HK-2 (cell line): ENCODE results near the gene ONECUT1.

Source experiments
- DNase-seq: peaks from one replicate; pipeline ENCODE4 v3.0.0-alpha.2; 2018; ENCODE audit not compliant: unreplicated experiment

The ONECUT1 gene

DNA sequence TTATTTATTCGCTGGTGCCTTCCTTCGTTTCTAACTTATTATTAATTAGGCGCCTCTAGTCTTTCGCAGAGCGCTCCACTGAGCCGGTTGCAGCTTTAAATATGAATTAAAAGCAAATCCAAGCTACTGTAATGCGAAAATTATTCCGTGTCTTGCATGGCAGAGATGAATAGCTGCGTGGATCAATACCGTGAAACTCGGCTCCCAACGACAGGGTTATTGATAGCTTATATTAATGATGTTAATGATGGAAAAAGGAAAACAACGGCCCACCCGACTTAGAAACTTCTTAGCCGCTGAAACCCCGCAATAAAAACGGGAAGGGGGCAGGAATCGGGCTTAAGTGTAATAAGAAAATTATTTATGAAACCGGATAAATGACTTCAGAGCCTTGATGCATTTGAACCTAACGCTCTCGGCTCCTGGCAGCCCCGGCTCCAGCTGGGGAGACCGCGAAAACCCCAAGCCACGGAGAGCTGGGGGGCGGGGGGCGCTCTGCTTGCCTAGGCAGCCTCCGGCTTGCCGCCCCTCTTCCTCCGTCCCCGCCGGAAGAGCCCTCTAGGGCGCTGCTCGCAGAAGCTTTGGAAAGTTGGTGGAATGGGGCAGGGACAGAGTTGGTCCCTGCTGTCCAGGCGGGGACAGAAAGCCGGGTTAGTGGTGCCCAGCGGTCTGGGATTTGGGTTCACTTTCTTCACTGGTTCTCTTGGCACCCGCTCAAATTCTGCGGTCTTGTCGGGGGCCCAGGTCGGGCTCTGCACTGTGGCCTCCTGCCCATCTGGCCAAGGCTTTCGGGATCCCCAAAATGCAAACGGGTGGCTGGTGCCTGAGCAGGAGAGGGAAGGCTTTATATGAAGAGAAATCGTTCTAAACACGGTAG is 7.7 kb upstream of the ONECUT1 start:
- no peak for DNase-seq

DNA sequence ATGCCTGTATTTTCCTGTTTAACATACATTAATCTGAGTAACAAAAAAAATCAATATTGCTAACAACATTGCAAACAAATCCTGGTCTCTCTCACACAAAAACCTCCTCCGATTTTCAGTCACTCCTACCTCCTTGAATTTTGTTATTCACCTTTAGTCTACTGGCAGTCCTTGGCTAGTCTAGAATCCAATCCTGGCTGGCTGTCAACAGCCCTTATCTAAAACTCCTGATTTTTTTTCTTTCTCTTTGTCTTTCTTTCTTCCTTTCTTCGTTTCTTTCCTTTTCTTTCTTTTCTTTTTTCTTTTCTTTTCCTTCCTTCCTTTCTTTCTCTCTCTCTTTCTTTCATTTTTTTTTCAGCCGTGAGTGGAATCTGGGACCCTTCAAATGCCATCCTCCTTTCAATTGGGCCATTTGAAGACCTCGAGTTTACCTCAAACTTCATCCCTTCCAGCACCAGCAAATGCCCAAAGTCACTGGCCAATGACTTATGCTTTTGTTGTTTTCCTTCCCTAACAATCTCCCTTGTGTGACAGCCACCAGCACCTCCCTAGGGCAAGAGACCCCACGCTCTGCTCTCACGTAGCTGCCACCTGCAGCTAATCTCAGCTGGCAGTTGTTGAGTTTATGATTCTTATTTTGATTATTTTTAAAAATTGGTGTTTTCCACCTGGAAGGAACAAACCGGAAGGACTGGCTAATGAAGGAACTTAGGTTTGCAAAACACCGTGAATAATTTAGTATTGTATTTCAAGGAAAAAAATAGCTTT is 6.8 kb upstream of the ONECUT1 start:
- no peak for DNase-seq

DNA sequence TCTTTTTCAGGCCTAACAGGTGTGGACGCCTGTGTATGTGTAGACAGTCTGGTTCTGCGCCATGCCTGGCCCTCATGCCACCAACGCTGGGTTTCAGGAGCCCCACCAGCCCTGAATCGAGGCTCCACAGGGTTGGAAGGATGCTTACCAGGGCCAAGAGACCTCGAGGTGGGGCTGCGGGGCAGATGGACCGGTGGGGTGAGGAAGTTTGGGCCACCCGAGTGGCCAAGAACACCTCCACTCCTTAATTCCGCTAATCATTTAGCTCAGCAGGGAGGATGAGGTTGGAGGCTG is 6.0 kb upstream of the ONECUT1 start:
- DNase-seq: no peak

DNA sequence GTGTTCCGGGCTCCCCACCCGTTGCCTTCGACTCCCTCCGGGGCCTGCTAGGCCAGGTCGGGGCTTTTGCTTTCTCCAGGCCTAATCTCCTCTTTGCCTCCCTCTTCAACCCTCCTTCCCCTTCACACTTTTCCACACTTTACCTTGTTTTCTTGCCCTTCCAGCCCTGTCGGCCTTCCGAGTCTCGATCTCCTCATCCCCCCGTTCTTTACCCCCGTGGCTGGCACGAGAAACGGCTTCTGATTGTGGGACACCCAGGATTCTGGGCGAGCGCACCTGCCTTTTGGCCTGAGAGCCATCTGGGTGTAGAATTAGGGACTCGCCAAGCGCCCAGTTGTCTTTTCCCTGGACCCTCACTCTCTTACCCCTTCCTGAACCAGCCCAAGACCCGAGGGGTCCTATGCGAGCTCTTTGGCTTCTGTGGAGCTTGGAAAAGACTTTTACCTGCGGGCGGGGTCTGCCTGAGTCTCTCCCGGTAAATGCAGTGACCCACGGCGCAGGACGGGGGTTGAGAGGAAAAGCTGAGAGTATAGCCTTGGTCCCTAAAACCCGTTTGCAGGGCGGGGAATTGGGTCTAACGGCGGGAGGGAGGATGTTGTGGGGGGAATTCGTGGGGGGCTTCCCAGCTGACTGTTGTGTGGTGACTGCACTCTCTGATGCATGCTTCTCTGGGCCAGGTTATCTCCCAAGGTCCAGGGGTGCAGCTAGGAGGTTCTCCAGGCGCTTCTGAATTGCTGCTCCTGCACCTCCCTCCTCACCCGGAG is 5.5 kb upstream of the ONECUT1 start:
- DNase-seq: no peak

DNA sequence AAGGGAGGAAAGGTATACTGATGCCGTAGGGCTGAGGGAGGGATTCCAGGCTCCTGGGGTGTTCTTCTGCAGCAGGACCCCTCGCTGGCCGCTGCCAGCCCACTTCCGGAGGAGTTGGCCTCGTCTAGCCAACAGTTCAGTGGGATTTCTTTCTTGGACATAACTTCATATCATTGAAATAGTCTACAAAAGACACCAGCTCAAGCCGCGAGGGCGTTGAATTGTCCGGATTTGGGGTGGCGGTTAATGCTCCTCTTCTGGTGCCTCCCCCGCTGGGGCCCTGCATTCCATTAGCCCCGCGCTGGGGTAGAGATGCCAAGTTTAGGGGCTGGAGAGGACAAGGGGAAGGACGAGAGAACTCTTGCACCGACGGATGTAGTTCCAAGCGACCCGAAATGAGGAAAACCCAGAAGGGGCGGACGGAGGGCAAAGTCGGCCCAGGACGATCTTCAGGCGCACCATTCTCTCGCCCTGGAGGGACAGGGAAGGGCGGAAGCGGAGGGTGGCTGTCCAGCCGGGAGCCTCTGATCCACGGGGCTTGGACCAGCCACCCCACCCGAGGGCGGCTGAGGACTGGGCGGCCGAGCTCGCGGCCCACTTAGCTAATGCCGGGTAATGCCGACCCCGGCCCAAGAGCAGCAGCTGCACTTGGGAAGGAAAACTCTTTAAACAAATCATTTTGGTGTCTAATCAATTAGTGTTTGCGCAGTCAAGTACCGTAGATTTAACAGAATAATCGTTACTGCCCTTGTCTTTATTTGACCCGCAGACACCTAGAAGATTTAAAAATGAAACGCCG is 4.7 kb upstream of the ONECUT1 start:
- no peak for DNase-seq

DNA sequence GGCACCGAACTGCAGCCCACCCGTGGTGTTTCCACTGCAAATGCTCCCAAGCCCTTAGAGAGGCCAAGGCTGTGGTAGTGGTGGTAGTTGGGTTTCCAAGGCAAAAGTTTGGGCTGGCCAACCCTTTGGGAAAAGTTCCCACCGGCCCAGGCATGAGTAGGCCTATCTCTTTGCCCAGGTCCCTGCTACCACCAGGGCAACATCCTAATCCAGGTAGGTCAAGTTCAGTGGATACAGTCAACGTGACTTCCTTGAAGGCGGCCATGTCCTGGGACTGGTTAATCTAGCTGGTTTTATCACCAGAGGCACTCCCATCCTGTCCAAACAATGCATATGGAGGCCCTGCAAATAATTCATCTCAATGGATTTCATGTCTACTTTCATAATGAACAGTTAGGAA is 1.6 kb upstream of the ONECUT1 start:
- no peak for DNase-seq

DNA sequence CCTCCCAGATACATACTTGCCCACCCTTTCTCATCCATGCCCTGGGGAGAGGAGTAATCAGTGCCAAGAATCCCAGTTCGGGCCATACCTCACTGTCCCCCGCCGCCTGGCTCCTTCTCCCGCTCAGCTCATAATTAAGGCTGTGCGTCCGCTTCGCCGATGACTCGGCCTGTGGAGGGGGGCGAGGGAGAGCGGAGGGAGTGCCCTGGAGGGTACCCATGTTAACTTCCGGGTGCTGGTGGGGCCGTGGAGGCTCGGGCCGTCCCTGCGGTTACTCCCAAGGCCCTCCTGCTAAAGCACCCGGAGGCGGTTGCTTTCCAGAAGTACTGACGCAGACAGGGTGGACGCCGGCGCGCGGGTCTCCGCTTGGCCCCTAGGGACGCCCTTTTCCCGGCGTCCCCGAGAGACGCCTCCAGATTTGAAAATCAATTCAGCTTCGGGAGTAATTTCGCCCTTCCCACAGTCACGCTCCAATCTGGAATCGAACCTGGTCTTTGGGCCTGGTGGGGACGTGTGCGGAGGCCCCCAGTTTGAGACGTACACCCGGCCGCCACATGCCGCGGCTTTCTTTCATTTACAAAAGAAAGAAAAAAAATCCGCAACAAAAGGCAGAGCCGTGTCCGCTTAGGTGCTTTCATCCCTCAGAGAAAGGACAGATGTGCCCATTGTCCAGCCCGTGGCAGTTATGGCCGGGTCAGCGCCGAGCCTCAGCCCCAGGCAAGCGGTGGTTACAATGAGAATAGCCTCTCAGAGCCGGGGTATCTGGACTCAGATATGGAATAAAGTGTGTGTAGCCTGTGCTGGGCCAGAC is 1.0 kb upstream of the ONECUT1 start:
- DNase-seq: no peak

DNA sequence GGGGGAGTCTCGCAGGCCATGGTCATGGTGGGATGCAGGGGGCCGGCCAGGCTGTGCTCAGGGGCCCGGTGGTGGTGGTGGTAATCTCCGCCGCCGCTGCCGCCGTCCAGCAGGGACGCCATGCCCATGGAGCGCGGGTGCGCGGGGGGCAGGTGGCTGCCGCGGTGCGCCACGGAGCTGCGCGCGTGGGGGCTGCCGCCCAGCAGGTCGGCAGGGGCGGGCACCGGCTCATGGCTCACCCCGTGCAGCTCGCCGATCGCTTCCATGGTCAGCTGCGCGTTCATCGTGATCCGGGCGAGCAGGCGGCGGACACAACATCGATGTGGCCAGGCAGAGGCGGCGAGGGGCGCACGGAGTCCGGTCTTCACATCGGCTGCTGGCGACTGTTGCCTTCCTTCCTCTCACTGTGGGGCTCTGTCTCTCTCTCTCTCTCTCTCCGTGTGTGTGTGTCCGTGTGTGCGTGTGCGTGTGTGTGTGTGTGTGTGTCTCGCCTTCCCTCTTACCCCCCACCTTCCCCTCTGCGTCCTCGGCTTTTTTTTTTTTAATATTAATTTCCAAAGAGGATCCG is 451 bp downstream of the ONECUT1 start:
- peak; percentile 14 for DNase-seq

DNA sequence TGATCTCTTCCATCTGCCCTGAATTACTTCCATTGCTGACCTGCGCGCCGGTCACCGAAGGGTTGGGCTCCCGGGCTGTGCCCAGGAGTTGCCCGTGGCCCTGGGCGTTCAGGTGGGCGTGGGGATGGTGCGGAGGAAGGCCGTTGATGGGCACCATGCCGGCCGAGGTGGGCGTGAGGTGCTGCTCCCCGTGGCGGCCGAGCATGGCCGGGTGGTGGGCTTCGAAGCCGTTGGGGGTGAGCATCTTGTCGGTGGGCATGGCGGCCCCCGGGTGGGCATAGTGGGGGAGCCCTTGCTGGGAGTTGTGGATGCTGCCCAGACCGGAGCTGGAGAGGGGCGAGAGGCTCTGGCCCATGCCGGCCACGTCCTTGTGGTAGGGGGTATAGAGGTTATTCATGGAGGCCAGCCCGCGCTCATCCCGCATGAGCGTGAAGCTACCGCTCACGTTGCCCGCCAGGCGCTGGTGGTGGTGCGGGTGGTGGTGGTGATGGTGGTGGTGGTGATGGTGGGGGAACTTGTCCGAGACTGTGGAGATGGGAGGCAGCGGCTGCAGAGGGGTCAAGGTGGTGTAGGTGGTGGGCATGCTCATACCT is 1.0 kb downstream of the ONECUT1 start:
- no peak for DNase-seq

DNA sequence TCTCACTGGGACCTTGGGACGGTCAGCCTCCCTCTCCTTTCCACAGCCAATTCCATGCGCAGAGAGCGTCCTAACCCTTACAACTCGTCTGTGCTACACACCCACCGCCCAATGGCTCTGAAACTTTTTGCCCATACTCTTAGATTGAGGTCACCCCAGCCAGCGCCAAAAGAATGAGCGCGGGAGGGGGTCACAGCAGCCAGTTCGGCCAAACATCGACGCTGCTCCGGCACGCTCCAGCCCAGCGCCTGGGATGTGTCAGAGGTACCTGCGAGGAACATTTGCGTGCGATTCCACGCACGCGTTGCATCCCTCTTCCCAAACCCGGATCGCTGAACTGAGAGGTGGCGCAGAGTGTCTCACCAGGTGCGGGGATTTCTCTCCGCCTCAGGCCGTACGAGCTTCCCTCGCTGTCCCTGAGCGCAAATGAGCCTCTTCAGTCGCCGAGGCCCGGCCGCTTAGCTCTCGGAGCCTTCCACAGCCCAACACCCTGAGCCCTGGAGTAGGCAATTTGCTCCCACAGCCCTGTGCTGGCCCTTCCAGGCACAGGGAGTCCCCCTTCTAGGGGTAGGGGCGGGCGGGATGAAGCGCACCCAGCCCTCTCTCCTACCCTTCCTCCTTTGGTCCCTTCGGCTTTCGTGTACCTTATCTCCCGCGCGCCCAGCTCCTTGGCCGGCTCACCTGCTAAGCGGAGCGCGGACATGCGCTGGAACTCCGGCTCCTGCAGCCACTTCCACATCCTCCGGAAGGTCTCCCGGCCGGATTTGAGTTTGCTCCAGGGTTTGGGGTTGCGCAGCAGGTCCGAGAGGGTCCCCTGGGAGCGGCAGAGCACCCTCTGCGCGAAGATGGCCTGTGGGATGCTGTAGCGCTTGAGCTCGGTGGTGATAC is 1.8 kb downstream of the ONECUT1 start:
- no peak for DNase-seq

DNA sequence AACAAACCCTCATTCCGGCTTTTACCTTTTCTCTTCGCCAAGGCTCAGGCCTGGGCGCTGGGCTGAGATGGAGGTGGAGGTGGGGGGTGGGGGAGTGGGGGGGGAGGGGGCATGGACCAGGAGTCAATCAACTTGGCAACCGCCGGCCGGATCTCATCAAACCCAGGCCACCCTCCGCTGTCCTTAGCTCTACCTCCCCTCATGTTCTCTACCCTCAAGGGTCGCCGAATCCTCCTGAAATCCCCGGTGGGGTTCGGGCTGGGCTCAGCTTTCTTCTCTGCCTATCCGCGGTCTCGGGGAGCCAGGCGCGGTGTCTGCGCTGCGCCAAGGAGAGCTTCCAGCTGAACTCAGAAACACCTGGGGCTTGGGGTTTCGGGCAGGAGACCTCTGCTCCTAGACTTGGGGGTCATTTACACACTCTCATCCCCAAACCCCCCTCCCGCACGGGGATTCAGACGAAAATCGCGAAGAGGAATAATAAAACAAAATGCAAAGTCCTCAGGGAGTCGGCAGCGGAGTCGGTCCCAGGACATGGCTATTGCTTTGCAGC is 2.5 kb downstream of the ONECUT1 start:
- no peak for DNase-seq

DNA sequence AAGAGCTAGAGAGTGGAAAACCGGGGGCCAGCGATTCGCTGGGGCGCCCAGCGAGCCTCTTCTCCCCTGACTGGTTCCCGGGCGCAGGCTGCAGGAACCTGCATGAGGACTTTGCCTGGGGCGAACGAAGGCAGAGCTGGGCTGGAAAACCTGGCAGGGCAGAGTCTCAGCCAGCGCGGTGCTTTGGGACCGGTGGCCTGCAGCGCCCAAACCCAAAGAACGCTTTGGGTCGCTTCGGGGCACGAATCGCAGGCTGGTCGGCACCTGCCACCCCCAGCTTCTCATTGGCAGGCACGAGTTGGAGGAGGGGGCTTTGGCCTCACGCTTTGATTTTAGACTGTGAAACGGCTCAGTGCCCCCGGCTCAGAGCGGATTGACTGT is 3.0 kb downstream of the ONECUT1 start:
- DNase-seq: no peak

DNA sequence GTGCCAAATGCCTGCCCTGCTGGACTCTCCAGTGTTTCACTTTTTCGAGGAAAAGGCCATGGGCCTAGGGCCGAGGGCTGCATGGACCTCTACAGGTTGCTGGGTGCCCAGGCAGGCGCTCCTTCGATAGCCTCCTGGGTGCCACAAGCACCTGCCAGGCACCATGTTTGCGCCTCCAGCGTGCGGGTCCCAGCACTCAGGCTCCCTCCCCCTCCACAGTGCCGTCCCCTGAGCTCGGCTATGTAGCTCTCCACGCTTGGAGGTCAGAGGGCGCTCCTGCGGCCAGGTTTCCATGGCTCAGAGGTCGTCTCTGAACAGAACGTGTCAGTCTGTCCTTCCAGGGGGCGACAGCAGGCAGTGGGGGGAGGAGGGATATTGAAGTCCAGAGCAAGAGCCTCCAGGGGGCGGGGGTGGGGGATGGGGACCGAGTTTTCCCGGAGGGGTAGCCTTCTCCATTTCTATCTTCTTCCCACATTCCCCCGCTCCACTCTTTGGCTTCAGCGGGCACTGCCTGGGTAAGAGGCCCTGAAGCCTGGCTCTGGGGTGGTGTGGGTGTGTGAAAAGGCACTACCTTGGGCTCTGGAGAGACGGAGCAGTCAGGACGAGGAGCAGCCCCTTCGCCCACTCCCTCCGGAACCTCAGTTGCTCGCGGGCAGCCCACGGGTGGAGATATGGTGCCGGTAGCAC is 3.6 kb downstream of the ONECUT1 start:
- DNase-seq: no peak

DNA sequence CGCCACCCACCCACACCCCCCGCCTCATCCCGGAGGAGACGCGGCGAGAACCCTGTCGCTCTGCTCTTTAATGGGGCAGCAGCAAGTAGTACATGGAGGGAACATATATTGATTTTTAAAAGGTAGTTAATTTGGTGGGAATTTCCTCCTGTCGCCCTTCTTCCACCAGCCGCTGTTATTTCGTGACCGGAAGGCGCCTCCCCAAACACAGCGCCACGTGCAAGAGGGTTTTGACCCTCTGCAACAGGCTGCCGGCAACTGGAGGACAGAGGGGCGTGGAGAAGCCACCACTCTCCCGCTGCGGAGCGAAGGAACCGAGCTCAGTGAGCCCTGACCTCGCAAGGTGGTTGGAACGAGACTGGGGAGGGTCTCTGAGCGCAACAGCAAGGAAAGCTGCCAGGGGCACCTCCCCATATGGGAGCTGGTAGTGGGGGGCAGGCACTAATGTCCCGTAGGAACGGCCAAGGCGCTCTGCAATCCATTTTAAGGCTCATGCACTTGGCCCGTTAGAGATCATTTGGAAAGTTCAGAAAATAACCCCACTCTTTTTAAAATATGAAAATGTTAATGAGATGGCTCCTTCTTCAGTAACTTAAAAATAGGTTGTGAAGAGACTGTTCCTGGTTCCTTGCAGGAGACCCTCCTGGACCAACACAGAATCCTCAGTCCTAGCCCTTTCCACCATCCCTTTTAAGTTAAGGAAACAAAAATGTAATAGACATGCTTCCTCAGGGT is 4.3 kb downstream of the ONECUT1 start:
- DNase-seq: no peak

DNA sequence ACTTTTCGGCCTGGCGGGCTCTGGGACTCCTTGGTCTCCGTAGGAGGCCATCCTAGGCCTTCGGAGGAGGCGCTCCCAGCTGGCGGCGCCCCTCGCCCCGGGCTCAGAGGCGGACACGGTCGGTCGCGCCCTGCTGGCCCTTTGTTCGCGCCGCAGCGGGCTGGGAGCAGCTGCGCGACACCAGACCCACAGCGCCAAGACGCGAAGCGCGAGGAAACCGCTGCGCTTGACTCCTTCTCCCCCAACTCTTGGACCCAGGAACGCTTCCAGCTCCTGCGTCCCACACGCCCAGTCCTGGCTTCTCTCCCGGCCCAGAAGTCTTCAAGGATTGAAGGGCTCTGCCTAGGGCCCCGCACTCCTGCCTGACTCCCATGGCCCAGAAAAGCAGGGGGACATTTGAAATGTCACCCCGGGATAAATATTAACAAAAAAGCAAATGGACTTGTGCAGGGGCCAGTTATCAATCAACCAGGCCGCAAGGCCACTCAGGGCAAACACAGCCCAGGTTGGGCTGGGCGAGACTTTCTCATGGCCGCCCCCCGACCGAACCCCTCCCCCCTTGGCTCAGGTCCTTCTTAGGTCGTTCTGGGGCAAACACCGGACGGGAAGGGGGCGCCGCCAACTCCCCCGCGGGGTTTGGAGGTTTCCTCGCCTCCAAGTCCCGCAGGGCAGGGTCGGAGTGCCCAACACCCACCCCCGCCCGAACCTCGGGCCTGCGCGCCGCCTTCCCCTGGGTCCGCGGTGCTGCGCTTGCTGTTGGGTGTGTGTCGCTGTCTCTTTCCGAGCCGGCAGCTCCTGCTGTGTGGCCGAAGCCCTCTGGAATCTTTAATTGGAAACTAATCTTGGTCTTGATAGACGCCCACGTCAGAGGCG is 5.1 kb downstream of the ONECUT1 start:
- no peak for DNase-seq

DNA sequence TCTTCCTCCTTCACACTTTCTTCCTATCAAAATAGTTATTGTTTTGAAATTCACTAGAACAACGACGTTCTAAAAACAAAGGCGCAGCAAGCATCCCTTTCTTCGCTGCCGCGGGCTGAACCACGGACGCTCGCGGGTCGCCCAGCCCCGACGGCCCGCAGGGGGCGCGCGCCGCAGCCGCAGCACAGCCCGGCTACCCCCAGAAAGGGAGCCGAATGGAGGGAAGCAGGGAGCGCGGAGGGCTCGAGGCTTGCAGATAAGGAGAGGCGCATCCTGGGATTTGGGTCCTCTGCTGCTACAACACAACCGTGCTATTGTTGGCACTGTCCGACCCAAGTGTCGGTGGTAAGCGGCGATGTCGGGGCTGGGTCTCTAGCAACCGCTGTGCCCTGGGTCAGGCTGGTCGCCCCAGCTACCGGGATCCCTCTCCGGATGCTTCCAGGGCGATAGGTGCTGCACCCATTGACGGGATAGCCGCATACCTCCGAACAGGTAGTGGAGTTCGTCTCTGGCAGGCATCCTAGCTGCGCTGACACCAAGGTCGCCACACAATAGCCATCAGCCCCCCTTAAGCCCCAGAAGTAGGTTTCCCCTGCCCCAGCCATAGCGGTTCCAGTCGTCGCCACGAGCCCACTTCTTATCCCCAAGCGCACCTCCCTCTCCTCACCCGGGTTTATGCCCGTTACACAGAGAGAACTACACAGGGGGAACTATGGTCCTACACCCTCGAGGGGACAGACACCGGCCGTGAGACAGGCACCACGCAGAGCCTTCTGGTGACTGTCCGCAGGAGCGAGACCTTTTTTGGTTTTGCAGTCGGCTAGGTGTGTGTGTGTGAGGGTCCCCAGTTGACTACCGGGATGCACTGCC is 6.0 kb downstream of the ONECUT1 start:
- DNase-seq: no peak
